ENCODE results near the gene SCN4A.
"Not testable (repeated sequence)": the region's sequence is repeated elsewhere in the genome, so short reads cannot be mapped to it uniquely, and the experiment has no call there.

DNA sequence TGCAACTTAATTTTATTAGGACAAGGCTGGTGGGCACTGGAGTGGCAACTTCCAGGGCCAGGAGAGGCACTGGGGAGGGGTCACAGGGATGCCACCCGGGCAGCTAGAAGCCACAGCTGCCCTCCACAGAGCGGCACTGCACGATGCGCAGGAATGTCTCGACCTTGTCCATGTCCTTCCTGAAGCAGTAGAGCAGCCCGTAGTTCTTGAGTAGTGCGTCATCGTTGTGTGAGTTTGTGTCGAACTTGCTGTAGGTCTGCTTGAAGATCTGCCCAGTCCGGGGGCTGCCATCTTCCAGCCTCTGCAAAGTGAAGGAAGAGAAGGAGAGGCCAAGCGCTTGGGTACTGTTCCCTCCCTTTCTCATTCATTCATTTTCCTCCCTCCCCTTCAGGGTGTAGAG lies 55.5 kb downstream of the SCN4A start:
- TF ChIP-seq, protein P1, sequence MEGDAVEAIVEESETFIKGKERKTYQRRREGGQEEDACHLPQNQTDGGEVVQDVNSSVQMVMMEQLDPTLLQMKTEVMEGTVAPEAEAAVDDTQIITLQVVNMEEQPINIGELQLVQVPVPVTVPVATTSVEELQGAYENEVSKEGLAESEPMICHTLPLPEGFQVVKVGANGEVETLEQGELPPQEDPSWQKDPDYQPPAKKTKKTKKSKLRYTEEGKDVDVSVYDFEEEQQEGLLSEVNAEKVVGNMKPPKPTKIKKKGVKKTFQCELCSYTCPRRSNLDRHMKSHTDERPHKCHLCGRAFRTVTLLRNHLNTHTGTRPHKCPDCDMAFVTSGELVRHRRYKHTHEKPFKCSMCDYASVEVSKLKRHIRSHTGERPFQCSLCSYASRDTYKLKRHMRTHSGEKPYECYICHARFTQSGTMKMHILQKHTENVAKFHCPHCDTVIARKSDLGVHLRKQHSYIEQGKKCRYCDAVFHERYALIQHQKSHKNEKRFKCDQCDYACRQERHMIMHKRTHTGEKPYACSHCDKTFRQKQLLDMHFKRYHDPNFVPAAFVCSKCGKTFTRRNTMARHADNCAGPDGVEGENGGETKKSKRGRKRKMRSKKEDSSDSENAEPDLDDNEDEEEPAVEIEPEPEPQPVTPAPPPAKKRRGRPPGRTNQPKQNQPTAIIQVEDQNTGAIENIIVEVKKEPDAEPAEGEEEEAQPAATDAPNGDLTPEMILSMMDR (conservative IDR thresholded peaks at IDR 0.05): not testable (repeated sequence)
- TF ChIP-seq EZH2 (IDR thresholded peaks at IDR 0.05; ENCODE audit: low read depth): not testable (repeated sequence)

Measured in PC-9 (cell line).